IgD-negative memory B cell (primary cell): ENCODE results near the gene P2RY2. TPM values are rescaled to one million over a fixed set of nuclear protein-coding genes. Genes with fewer than 3 reads are reported as not detected.
A peak's percentile ranks its signal among the peaks of the same experiment; 100 is the strongest.

Experiments used
- H3K27ac Mint-ChIP-seq, 3 donors: one replicate each; pipeline ENCODE4 v1.8.0; 2020 to 2022; ENCODE audit warnings: mild to moderate bottlenecking in 3 of 3, mixed read lengths in 3 of 3, moderate library complexity in 1 of 3
- H3K27me3 Mint-ChIP-seq: one replicate; pipeline ENCODE4 v1.8.0; 2021; ENCODE audit warnings: mixed read lengths
- H3K36me3 Mint-ChIP-seq: one replicate; pipeline ENCODE4 v1.8.0; 2020; ENCODE audit warnings: mild to moderate bottlenecking, mixed read lengths
- H3K4me1 Mint-ChIP-seq, 3 donors: one replicate each; pipeline ENCODE4 v1.8.0; 2020 to 2022; ENCODE audit warnings: mixed read lengths in 3 of 3, mild to moderate bottlenecking in 1 of 3
- H3K4me3 Mint-ChIP-seq, 4 donors: one replicate each; pipeline ENCODE4 v1.8.0; 2020 to 2022; ENCODE audit warnings: mild to moderate bottlenecking in 4 of 4, mixed read lengths in 4 of 4, moderate library complexity in 3 of 4
- H3K9me3 Mint-ChIP-seq, 3 donors: one replicate each; pipeline ENCODE4 v1.8.0; 2020 to 2021; ENCODE audit warnings: mixed read lengths in 3 of 3, mild to moderate bottlenecking in 1 of 3
- polyA plus RNA-seq: library from polyadenylated mRNA; unstranded; fragments of 300-500 nt; fragmentation: Illumina TruSeq; gene quantifications from one replicate; pipeline ENCODE4 v1.2.3, GENCODE V29; 2021

P2RY2 gene
- polyA plus RNA-seq, 1 donor from 2014 or later: 0.13 TPM

DNA sequence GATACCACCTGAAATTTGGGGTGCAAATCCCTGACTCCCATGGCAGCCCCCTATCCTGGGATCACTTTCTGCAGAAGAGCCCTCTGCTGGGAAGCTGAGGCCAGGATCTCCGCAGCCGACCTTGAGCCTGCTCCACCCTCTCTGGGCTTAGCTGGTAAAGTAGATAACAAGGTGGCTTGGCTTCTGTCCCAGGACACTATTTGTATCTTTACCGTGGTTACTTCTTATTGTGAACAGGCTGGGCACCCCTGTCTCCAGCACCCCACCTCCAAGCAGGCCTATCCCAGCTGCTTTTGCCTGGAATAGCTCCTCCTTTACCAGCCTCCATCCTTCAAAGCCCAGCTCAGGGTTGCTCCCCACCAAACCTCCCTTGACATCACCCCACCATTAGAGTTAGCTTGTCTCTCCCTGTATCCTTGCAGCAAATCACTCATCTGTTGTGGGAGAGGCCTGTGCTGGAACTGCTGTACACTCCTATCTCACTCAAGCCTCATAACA lies 35.2 kb upstream of the P2RY2 start:
- peaks cover 4 to 15% (median 15%) of the 10 kb centered on the region in 3 donors for H3K4me1 Mint-ChIP-seq
- H3K27ac Mint-ChIP-seq: no peak overlapping the region
- H3K4me3 Mint-ChIP-seq: no peak overlapping the region
- no peaks in the 10 kb centered on the region for H3K36me3 Mint-ChIP-seq
- no peaks in the 10 kb centered on the region for H3K9me3 Mint-ChIP-seq
- H3K27me3 Mint-ChIP-seq: no peaks in the 10 kb centered on the region

DNA sequence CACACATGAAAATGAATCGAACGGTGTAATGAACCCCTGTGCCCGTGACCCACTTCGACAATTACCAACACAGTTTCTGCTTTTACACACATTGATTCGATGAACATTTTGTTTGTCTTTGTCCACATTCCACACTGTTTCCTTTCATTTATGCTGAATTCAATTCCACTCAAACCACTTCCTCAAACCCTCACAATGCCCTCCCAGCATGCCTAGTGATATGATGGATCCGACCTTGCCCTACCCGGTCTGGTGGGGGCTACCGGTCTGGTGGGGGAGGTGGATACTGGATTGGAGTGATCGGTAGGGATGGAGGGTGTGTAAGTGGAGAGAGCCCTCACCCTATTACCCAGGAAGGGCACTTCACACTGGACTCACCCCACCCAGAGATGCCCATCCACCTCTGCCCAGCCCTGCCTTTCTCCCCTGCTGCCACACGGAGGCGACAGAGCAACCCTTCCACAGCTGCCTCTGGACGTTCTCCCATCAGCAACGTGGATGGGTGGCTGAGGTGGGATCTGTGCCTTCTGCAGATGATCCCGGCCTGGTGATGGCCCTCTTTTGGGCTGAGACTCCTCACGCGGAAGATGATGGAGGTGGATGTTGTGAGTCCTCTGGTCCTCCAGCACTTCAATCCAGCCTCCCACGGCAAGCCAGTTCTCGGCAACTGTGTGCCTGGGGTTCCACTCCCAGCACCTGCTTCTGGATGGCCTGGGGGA lies 33.0 kb upstream of the P2RY2 start:
- Mint-ChIP-seq H3K36me3 (no peaks in the 10 kb centered on the region), H3K4me3 (peak overlapping the region in 2 of 4 donors; percentile 58 to 73), H3K9me3 (no peaks in the 10 kb centered on the region), H3K4me1 (peaks cover 11 to 29% (median 21%) of the 10 kb centered on the region in 3 donors), H3K27me3 (no peaks in the 10 kb centered on the region), H3K27ac (peak overlapping the region in 1 of 3 donors; percentile 2)

DNA sequence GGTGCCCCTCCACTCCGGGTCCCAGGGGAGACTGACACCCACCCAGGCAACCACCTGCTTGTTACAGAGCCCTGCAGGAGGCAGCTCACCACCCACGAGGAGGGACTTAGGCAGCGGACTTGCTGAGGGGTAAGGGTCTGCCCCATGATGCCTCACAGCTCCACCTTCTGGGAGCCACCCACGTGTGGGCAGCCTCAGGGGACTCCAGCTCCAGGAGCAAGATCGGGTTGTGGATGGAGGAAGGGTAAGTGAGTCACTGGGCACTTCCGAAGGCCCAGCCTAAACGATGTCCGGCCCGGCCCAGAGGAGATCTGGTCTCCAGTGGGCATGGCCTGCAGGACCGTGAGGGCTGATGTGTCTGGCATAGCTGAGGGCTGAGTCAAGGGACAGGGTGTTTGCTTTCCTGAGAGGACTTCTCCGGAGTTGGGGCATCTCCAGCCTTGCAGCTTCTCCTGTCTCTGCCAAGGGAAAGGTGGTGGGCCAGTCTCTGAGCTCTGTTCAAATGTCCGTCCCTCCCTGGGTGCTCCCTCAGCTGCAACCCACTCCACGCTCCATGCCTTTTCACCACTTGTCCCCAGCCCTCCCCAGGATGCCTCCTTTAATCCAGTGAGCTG lies 32.3 kb upstream of the P2RY2 start:
- H3K4me3 Mint-ChIP-seq: peak overlapping the region in 1 of 4 donors; percentile 73
- H3K36me3 Mint-ChIP-seq: no peaks in the 10 kb centered on the region
- H3K4me1 Mint-ChIP-seq: peaks cover 11 to 31% (median 24%) of the 10 kb centered on the region in 3 donors
- H3K27ac Mint-ChIP-seq: no peak overlapping the region
- H3K27me3 Mint-ChIP-seq: no peaks in the 10 kb centered on the region
- no peaks in the 10 kb centered on the region for H3K9me3 Mint-ChIP-seq

DNA sequence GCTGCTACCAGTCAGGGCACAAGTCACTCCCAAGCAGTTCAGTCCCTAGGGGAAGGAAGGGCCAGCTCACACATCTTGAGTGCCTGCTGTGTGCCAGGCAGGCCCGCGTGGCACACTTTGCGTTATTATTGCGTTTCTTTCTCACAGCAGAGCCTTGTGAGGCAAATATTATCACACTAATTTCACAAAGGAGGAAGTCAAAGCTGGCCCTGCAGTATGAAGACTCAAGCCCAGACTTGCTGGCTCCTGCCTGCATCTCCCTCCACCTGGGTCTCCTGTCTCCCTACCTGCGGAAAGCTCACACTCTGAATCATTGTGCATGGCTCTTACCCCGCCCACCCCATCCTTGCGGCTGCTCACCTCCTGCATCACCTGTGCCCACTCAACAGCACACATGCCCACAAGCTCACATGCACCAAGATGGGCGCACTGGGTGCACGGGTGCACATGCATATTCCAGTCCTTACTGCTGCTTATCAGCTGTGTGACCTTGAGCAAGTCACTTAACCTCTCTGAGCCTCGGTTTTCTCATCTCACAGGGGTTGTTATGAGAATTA lies 31.7 kb upstream of the P2RY2 start:
- Mint-ChIP-seq H3K9me3 (no peaks in the 10 kb centered on the region), H3K36me3 (no peaks in the 10 kb centered on the region), H3K27ac (no peak overlapping the region), H3K4me1 (peaks cover 11 to 32% (median 25%) of the 10 kb centered on the region in 3 donors), H3K4me3 (no peak overlapping the region), H3K27me3 (no peaks in the 10 kb centered on the region)

DNA sequence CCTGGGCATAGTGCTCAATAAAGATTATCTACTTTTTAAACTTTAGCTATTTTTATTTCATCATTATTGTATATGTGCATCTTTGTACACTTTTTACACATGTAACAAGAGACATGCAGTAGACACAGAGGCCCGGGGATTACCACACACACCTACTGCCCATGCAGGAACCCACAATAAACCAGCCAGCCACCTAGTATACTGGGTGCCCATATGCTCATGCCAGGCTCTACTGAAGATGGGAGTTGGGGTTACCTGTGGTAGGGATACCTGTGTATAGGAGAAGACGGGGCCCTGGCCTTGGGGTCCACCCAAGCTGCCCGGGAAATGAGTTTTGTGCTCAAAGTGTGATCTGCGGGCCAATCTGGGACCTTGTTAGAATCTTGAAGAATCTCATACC lies 31.2 kb upstream of the P2RY2 start:
- no peak overlapping the region for H3K4me3 Mint-ChIP-seq
- H3K36me3 Mint-ChIP-seq: no peaks in the 10 kb centered on the region
- no peaks in the 10 kb centered on the region for H3K9me3 Mint-ChIP-seq
- no peaks in the 10 kb centered on the region for H3K27me3 Mint-ChIP-seq
- no peak overlapping the region for H3K27ac Mint-ChIP-seq
- peaks cover 11 to 32% (median 26%) of the 10 kb centered on the region in 3 donors for H3K4me1 Mint-ChIP-seq

DNA sequence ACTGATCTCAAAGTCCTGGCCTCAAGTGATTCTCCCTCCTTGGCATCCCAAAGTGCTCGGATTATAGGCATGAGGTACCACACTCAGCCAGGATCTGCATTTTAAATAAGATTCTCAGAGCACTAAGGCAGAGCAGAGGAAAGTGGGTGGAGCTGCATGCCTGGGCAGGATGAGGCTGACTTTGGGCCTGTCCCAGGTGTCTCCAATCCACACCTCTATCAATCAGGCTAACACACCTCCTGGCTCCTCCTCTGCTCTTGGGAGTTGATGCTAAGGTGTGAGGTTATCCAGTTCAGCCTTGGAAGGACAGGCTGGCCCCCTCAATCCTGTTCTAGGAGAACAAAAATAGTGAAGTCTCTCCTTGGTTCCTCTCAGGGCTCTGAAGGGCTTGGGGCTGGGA lies 30.2 kb upstream of the P2RY2 start:
- H3K9me3 Mint-ChIP-seq: no peaks in the 10 kb centered on the region
- H3K36me3 Mint-ChIP-seq: no peaks in the 10 kb centered on the region
- H3K27ac Mint-ChIP-seq: no peak overlapping the region
- H3K4me1 Mint-ChIP-seq: peaks cover 11 to 32% (median 26%) of the 10 kb centered on the region in 3 donors
- no peaks in the 10 kb centered on the region for H3K27me3 Mint-ChIP-seq
- no peak overlapping the region for H3K4me3 Mint-ChIP-seq

DNA sequence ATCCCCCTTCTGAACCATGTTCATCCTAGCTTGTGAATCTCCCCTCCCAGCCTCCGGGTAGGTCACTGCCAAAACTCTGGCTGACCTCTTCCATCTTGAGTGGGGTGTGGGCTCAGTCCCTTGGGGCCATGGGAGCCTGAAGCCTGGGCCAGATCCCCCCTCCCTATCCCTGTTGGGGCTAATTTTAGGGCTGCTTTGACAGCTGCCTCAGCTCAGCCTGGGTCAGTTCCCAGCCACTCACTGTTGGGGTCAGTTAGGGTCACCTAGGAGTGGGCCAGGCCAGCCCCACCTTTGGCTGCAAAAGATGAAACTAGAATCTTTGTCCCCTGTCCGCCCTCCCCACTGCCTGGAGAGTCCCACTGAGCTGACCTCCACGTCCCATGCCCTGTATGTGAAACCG lies 29.8 kb upstream of the P2RY2 start:
- Mint-ChIP-seq H3K4me3 (peak overlapping the region in 1 of 4 donors; percentile 28), H3K36me3 (no peaks in the 10 kb centered on the region), H3K27ac (peak overlapping the region in 1 of 3 donors; percentile 30), H3K9me3 (no peaks in the 10 kb centered on the region), H3K4me1 (peaks cover 11 to 32% (median 26%) of the 10 kb centered on the region in 3 donors), H3K27me3 (no peaks in the 10 kb centered on the region)

DNA sequence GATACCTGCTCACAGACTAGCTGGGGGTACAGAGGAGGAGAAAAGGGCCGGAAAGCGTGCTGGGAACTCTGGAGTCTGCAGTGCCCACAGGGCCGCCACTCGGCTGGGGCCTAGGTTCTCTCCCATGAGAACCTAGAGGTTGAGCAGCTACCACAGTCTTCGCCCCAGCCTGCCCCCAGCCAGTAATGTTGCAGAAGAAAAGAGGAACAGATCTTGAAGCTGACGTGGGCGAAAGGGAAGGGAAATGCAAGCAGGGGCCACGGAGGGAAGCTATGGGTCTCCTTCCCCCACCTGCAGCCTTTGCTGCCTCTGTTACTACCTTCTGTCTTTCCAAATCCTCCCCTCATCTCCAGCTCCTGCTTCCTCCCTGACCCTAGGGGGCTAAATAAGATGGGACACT lies 28.8 kb upstream of the P2RY2 start:
- H3K27me3 Mint-ChIP-seq: no peaks in the 10 kb centered on the region
- H3K4me1 Mint-ChIP-seq: peaks cover 11 to 31% (median 28%) of the 10 kb centered on the region in 3 donors
- peak overlapping the region; percentile 36 to 95 (median 88) for H3K27ac Mint-ChIP-seq
- H3K9me3 Mint-ChIP-seq: no peaks in the 10 kb centered on the region
- no peaks in the 10 kb centered on the region for H3K36me3 Mint-ChIP-seq
- peak overlapping the region in 2 of 4 donors; percentile 51 to 76 for H3K4me3 Mint-ChIP-seq

DNA sequence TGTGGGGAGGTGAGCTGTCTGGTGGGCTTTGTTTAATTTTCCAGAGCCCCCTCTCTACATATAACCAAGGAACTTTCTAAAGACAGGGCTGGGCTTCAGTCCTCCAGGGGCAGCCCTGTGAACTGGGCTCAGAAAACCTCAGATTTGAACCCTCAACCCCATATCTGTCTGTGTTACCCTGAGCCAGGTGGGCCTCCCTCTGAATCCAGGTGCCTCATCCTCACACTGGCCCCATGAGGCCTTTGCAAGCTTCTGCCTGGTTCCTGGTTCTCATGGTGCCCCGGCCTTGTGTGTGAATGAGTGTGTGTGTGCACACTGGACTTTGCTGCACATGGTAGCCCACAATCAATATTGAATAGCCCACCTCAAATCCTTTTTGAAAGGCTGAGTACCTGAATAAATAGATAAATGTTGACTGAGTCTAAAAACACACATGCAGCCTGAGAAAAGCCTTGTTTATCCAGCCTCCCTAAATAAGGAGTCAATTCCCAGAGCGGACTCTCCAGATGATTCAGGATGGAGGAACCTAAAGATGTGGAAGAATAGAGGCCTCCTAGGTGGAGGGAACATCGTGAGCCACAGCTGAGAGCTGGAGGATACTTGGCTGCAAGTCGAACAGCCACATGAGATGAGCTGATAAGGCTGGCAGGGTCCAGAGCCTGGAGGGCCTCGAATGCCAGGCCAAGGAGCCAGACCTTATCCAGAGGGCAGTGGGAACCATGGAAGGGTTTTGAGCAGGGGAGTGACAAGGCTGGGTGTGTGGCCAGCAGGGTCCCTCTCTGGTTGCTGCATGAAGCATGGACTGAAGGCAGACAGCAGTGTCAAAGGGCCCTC lies 28.1 kb upstream of the P2RY2 start:
- no peaks in the 10 kb centered on the region for H3K36me3 Mint-ChIP-seq
- no peaks in the 10 kb centered on the region for H3K27me3 Mint-ChIP-seq
- peak overlapping the region in 1 of 4 donors; percentile 76 for H3K4me3 Mint-ChIP-seq
- H3K27ac Mint-ChIP-seq: peak overlapping the region; percentile 43 to 95 (median 88)
- no peaks in the 10 kb centered on the region for H3K9me3 Mint-ChIP-seq
- peaks cover 11 to 29% (median 26%) of the 10 kb centered on the region in 3 donors for H3K4me1 Mint-ChIP-seq

DNA sequence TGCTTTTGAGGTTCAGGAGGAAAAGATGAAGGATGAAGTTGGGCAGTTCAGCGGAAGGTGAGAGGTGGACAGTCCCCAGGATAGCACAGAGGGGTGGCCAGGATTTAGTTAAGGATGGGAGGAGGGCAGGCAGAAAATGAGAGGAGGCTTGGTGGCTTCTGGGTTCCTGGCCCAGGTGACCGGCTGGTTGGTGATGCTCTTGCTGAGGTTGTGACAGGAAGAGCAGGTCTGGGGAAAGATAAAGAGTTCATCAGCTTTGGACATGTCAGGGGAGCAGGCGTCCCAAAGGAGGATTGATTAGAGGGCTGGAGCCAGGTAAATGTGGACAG lies 27.6 kb upstream of the P2RY2 start:
- Mint-ChIP-seq H3K27me3 (no peaks in the 10 kb centered on the region), H3K4me3 (no peak overlapping the region), H3K36me3 (no peaks in the 10 kb centered on the region), H3K4me1 (peaks cover 7 to 25% (median 22%) of the 10 kb centered on the region in 3 donors), H3K27ac (peak overlapping the region in 2 of 3 donors; percentile 13 to 43), H3K9me3 (no peaks in the 10 kb centered on the region)

DNA sequence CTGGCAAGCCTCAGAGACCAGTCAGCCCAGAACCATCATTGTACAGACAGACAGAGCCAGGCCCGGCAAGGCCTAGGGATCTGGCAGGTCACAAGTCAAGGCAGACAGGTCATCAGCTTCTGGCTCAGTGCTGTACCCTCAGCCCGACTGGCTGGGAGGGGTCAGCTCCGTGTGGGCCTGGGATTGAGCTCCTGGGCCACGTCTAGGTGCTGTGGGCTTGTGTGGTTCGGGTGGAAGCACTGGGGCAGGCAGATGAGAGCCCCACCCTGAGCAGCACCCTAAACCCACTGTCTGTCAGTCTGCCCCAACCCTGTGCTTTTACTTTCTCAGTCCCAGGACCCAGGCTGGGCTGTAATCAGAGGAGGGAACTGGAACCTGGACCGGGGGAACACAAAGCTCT lies 26.9 kb upstream of the P2RY2 start:
- Mint-ChIP-seq H3K27ac (peak overlapping the region; percentile 13 to 48 (median 43)), H3K9me3 (no peaks in the 10 kb centered on the region), H3K27me3 (no peaks in the 10 kb centered on the region), H3K4me1 (peaks cover 7 to 24% (median 21%) of the 10 kb centered on the region in 3 donors), H3K4me3 (no peak overlapping the region), H3K36me3 (no peaks in the 10 kb centered on the region)

DNA sequence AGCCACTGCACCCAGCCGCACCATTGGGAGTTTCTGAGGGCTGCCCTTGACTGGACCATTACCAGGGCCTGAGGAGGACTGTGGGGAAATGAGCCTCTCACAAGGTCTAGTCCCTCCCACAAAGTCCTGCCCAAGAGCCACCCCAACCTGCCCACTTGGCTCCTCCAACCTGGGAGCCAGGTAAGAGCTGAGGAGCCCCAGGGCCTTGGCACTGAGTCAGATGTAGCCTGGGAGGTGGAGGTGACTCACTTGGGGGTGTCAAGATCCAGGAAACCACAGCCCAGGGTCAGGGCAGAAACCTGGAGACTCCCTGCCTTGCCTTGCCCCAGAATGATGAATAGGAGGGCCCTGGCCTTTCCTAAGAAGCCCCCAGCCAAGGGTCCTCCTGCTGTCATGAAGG lies 25.8 kb upstream of the P2RY2 start:
- Mint-ChIP-seq H3K27ac (peak overlapping the region in 1 of 3 donors; percentile 19), H3K36me3 (no peaks in the 10 kb centered on the region), H3K9me3 (no peaks in the 10 kb centered on the region), H3K4me3 (no peak overlapping the region), H3K4me1 (peaks cover 7 to 20% (median 16%) of the 10 kb centered on the region in 3 donors), H3K27me3 (peaks cover 2% of the 10 kb centered on the region)

DNA sequence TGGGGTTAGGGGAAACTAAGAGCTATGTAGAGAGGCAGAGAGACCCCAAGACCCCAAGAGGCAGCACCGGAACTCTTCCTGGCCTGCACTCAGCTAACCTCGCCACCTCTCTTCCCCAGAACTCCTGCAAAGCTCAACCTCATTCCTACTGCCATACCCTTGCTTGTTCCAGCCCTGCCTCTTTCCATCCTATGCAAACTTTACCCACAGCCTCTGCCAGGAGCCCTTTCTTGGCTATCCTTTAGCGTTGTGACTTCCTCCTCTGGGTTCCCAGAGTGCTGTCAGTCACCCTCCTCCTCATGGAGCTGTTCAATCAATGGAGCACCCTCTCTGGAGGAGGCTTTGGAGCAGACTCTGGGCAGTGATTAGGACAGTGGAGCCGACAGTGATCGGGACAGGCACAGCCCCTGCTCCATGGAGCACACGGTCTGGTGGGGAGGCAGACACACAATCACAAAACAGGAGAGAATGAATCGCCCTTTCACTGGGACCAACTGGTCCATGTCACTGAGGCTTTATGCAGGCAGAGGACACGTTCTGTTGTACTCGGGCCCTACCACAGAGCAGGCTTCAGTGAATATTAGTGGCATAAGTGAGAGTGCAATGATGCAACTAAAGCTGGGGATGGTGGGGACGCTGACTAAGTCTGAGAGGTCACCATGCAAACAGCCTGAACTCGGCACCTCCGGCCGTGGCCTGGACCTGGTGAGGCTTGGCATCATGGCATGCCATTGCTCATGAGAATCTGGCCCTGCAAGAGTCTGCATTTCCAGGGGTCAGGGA lies 24.6 kb upstream of the P2RY2 start:
- Mint-ChIP-seq H3K27ac (no peak overlapping the region), H3K4me3 (no peak overlapping the region), H3K4me1 (peaks cover 7 to 19% (median 16%) of the 10 kb centered on the region in 3 donors), H3K9me3 (no peaks in the 10 kb centered on the region), H3K36me3 (no peaks in the 10 kb centered on the region), H3K27me3 (peaks cover 2% of the 10 kb centered on the region)

DNA sequence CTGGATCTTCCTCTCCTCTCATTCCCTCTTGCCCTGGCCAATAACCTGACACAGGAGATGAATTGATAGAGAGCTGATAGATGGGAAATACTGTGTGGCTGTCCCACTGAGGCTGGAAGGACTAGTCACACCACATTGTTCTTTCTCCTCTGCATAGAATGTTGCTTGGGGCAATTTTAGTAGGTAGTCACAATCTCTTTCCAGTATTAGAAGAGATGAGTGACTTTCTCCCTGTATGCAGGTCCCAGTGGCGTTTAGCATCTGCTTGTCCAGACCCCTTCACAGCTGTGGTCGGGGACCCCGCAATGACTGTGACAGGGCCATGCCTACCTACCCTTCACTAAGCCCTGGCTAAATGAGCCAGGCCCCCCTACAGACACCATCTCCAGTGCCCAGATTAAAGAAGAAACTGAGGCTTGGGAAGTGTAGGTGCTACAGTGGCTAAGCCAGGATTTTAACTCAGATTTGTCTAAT lies 24.0 kb upstream of the P2RY2 start:
- Mint-ChIP-seq H3K4me3 (no peak overlapping the region), H3K27me3 (peaks cover 2% of the 10 kb centered on the region), H3K36me3 (no peaks in the 10 kb centered on the region), H3K27ac (peak overlapping the region in 1 of 3 donors; percentile 68), H3K9me3 (no peaks in the 10 kb centered on the region), H3K4me1 (peaks cover 6 to 16% (median 13%) of the 10 kb centered on the region in 3 donors)
